ENCODE data around the gene MRPS24.
"Not testable (repeated sequence)": the region's sequence is repeated elsewhere in the genome, so short reads cannot be mapped to it uniquely, and the experiment has no call there.

GRCh38 chr7:43823425-43823824 is 45.9 kb downstream of the MRPS24 start:
- not testable (repeated sequence) for TF ChIP-seq CTCF (IDR thresholded peaks at IDR 0.05); EP300 (IDR thresholded peaks at IDR 0.05; ENCODE audit: low read depth); POLR2A (IDR thresholded peaks at IDR 0.05)

Data from transverse colon (tissue), 3 donors.